A673 (cell line): ENCODE results near the gene NDOR1. TPM values are rescaled to one million over a fixed set of nuclear protein-coding genes. Genes with fewer than 3 reads are reported as not detected.

ENCODE experiments used
- BruUV-seq: library from RNA; stranded (reverse); fragments of 400-500 nt; replicated peaks from 2 replicates; lab custom pipeline; 2021; lab: Mats Ljungman, UMichigan
- CTCF ChIA-PET: fragments of 300-600 bp; sonication (Branson Sonifier 250); formaldehyde crosslinking; loops from one replicate; lab custom pipeline; 2022; ENCODE audit warnings: antibody characterized with exemption; lab: Charles Lee
- POLR2A ChIA-PET: fragments of 300-600 bp; sonication (Branson Sonifier 250); formaldehyde crosslinking; loops from one replicate; lab custom pipeline; 2022; ENCODE audit warnings: antibody characterized with exemption; ENCODE audit not compliant: low non-redundant PET; lab: Charles Lee
- DNase-seq: peaks from one replicate; pipeline ENCODE4 v3.0.0-alpha.2; 2015; ENCODE audit warnings: low spot score
- H3K27ac ChIP-seq: fragments of 200-600 bp; sonication (generic); 2 replicates; pipeline ENCODE4 v1.5.1; 2016; ENCODE audit warnings: mixed run types, low read depth, mild to moderate bottlenecking, mixed read lengths, antibody characterized with exemption, low read length; ENCODE audit not compliant: poor library complexity, severe bottlenecking
- H3K27me3 ChIP-seq: fragments of 200-600 bp; sonication (generic); replicated peaks from 2 replicates; pipeline ENCODE4 v1.6.1; 2017; ENCODE audit warnings: mixed run types, low read depth, mild to moderate bottlenecking, mixed read lengths, antibody characterized with exemption, low read length; ENCODE audit not compliant: insufficient read depth, poor library complexity
- H3K36me3 ChIP-seq: fragments of 200-600 bp; sonication (generic); 2 replicates; pipeline ENCODE4 v1.6.1; 2016; ENCODE audit warnings: mixed run types, mild to moderate bottlenecking, mixed read lengths, antibody characterized with exemption, low read length; ENCODE audit not compliant: insufficient read depth, poor library complexity, severe bottlenecking
- H3K4me1 ChIP-seq: fragments of 200-600 bp; sonication (generic); 2 replicates; pipeline ENCODE4 v1.6.1; 2017; ENCODE audit warnings: mixed run types, mild to moderate bottlenecking, mixed read lengths, antibody characterized with exemption, low read length; ENCODE audit not compliant: insufficient read depth, poor library complexity, severe bottlenecking
- H3K4me3 ChIP-seq: fragments of 200-600 bp; sonication (generic); 2 replicates; pipeline ENCODE4 v1.5.1; 2016; ENCODE audit warnings: low read depth, mixed run types, mild to moderate bottlenecking, mixed read lengths, low read length; ENCODE audit not compliant: poor library complexity, severe bottlenecking
- H3K9me3 ChIP-seq: fragments of 200-600 bp; sonication (generic); 2 replicates; pipeline ENCODE4 v1.6.1; 2016; ENCODE audit warnings: mixed run types, low read depth, mild to moderate bottlenecking, mixed read lengths, antibody characterized with exemption, low read length; ENCODE audit not compliant: poor library complexity, severe bottlenecking
- EZH2 ChIP-seq: fragments of 200-600 bp; sonication (generic); IDR thresholded peaks from 2 replicates; pipeline ENCODE4 v1.6.1; 2017; ENCODE audit warnings: borderline replicate concordance, low read depth, mild to moderate bottlenecking, mixed read lengths, antibody characterized with exemption, low read length; ENCODE audit not compliant: poor library complexity, severe bottlenecking
- intact Hi-C: fragments of 100-400 bp; cut with micrococcal nuclease; formaldehyde crosslinking; loops from one replicate; pipeline ENCODE4 v1.10.0; 2022; ENCODE audit not compliant: unreplicated experiment
- total RNA-seq: library from RNA; stranded (reverse); gene quantifications from 2 replicates; pipeline ENCODE4 v1.2.3, GENCODE V29; 2021
- TF ChIP-seq, protein P1 (sequence below): fragments of 300-800, 200-600 bp; sonication (generic); conservative IDR thresholded peaks from 2 replicates; pipeline ENCODE4 v1.5.1; 2017; ENCODE audit warnings: low read depth, mild to moderate bottlenecking, antibody characterized with exemption, low read length, moderate library complexity, mixed read lengths

NDOR1 gene
- total RNA-seq, 1 experiment from 2014 or later: 40.2 TPM

DNA sequence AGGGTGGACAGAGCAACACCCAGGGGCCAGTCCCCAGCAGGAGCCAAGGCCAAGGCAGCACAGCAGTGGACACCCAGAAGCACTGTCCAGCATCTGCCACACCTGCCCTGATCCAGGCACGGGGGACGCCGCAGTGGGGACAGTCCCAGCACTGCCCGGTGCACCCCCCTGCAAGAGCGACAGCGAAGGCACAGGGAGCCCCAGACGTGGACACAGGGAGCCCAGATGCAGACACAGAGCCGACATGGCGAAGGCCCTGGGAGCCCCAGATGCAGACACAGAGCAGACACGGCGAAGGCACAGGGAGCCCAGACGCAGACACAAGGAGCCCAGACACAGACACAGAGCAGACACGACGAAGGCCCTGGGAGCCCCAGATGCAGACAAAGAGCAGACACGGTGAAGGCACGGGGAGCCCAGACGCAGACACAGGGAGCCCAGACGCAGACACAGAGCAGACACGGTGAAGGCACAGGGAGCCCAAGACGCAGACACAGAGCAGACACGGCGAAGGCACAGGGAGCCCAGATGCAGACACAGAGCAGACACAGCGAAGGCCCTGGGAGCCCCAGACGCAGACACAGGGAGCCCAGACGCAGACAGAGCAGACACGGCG is 21.4 kb upstream of the NDOR1 start:
- TF ChIP-seq EZH2: no peak
- TF ChIP-seq, protein P1, sequence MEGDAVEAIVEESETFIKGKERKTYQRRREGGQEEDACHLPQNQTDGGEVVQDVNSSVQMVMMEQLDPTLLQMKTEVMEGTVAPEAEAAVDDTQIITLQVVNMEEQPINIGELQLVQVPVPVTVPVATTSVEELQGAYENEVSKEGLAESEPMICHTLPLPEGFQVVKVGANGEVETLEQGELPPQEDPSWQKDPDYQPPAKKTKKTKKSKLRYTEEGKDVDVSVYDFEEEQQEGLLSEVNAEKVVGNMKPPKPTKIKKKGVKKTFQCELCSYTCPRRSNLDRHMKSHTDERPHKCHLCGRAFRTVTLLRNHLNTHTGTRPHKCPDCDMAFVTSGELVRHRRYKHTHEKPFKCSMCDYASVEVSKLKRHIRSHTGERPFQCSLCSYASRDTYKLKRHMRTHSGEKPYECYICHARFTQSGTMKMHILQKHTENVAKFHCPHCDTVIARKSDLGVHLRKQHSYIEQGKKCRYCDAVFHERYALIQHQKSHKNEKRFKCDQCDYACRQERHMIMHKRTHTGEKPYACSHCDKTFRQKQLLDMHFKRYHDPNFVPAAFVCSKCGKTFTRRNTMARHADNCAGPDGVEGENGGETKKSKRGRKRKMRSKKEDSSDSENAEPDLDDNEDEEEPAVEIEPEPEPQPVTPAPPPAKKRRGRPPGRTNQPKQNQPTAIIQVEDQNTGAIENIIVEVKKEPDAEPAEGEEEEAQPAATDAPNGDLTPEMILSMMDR: no peak
- Histone ChIP-seq H3K27me3 (no peaks in the 10 kb centered on the region), H3K27ac (no peak overlapping the region), H3K4me1 (peaks cover 7% of the 10 kb centered on the region), H3K36me3 (peaks cover 7% of the 10 kb centered on the region), H3K4me3 (no peak overlapping the region), H3K9me3 (no peaks in the 10 kb centered on the region)
- ChIA-PET CTCF (no interaction called here), POLR2A (no interaction called here)
- intact Hi-C loops: no loop called here
- DNase-seq: no peak
- no TSS peak for BruUV-seq

DNA sequence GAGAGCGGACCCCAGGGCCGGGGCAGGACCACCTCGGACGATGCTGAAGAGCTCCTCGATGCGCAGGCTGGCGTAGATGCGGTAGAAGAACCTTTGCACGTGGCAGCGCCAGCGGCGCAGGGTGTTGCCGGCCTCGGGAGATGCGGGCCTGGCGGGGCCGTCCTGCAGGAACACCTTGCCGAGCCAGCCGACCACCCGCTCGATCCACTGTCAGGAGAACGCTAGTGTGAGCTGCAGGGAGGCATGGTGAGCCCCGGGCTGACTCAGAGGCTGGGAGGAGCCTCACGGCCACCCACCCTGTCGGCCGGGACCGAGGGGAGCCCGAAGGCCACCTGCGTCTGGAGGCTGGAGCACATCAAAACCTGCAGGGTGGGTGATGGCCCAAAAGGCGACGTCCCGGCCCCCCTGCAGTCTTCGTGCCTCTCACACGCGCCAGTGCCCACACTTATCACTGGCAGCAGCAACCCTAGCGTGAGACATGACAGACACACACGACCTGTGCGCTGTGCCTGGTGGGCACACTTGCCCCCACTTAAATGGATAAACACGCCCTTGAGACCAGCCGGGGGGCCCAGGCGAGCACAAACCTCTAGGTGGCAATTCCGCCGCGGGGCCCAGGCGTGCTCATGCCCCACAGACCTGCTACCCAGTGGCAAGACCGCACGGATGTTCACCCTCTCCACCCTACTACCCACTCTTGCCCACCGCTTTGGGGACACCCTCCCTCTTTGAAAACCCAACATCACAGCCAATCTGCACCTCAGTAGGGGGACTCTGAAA is 20.4 kb upstream of the NDOR1 start:
- TF ChIP-seq, protein P1: no peak
- no peak for TF ChIP-seq EZH2
- BruUV-seq: no TSS peak
- Histone ChIP-seq H3K4me1 (peaks cover 10% of the 10 kb centered on the region), H3K27me3 (no peaks in the 10 kb centered on the region), H3K9me3 (no peaks in the 10 kb centered on the region), H3K4me3 (no peak overlapping the region), H3K36me3 (peaks cover 7% of the 10 kb centered on the region), H3K27ac (no peak overlapping the region)
- ChIA-PET CTCF (interaction anchor here (0.5 kb wide), 1 partner anchor 12 kb away, joined by 3 read pairs; no protein-coding TSS in a partner anchor), POLR2A (interaction anchor here (0.6 kb wide), 1 partner anchor 10 kb away, joined by 3 read pairs; no protein-coding TSS in a partner anchor)
- DNase-seq: no peak
- intact Hi-C loops: no loop called here

DNA sequence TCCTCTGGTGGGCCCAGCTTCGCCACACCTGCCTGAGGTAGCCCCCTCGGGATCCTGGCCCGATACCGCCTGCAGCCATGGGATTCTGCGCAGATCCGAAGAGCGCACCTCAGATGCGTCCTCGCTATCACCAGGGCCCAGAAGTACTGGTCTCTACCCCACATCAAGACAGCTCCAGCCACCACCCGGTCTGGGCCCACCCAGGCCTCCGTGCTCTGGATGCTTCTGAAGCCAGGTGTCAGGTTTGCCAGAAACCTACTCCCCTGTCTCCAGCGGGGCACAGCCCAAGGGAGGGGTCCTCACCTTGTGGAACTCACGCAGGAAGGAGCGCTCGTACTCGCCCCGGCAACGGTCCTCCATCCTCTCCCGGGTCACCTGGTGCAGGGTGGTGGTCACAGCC is 19.6 kb upstream of the NDOR1 start:
- DNase-seq: no peak
- H3K4me3 ChIP-seq: no peak overlapping the region
- H3K4me1 ChIP-seq: peaks cover 10% of the 10 kb centered on the region
- H3K9me3 ChIP-seq: no peaks in the 10 kb centered on the region
- no TSS peak for BruUV-seq
- ChIA-PET POLR2A (no interaction called here), CTCF (interaction anchor here (0.5 kb wide), 1 partner anchor 13 kb away, joined by 3 read pairs; no protein-coding TSS in a partner anchor)
- no peak for TF ChIP-seq EZH2
- TF ChIP-seq, protein P1: no peak
- no peak overlapping the region for H3K27ac ChIP-seq
- intact Hi-C loops: no loop called here
- peaks cover 7% of the 10 kb centered on the region for H3K36me3 ChIP-seq
- H3K27me3 ChIP-seq: no peaks in the 10 kb centered on the region
